Activated T-helper 1 cell treated with anti-CD3 and anti-CD28 coated beads, Interleukin-12 subunit alpha, Interleukin-12 subunit beta, Interleukin-2, Interleukin-4 antibody, amounts not matched to agents 30 ng/mL and 10 ng/mL and 1 ng/mL, durations not matched to agents 14 hours and 24 hours and 36 hours (primary cell): Measurements from ENCODE around the gene CD160. TPM values are rescaled to one million over a fixed set of nuclear protein-coding genes. Genes with fewer than 3 reads are reported as not detected.
"Not testable (repeated sequence)": the region's sequence is repeated elsewhere in the genome, so short reads cannot be mapped to it uniquely, and the experiment has no call there.

Experiments
- DNase-seq: peaks from one replicate; pipeline ENCODE4 v3.0.0; 2021; ENCODE audit warnings: low spot score
- H3K27ac Mint-ChIP-seq: one replicate; pipeline ENCODE4 v1.8.0; 2021; ENCODE audit warnings: mild to moderate bottlenecking, mixed read lengths
- H3K27me3 Mint-ChIP-seq: one replicate; pipeline ENCODE4 v1.8.0; 2022; ENCODE audit warnings: mild to moderate bottlenecking, moderate library complexity, mixed read lengths; ENCODE audit not compliant: insufficient read depth
- H3K36me3 Mint-ChIP-seq: one replicate; pipeline ENCODE4 v1.8.0; 2021; ENCODE audit warnings: low read depth, mixed read lengths
- H3K4me1 Mint-ChIP-seq: one replicate; pipeline ENCODE4 v1.8.0; 2021; ENCODE audit warnings: low read depth, mixed read lengths
- H3K4me3 Mint-ChIP-seq: one replicate; pipeline ENCODE4 v1.8.0; 2021; ENCODE audit warnings: mild to moderate bottlenecking, moderate library complexity, mixed read lengths
- H3K9me3 Mint-ChIP-seq: one replicate; pipeline ENCODE4 v1.8.0; 2021; ENCODE audit warnings: mixed read lengths
- intact Hi-C: fragments of 100-400 bp; cut with micrococcal nuclease; formaldehyde crosslinking; loops from one replicate; pipeline ENCODE4 v1.15.1; 2024
- total RNA-seq: library from RNA; stranded (reverse); gene quantifications from 2 replicates; pipeline ENCODE4 v1.2.3, GENCODE V29; 2022

Gene CD160
- total RNA-seq, 1 donor from 2014 or later: not detected

DNA sequence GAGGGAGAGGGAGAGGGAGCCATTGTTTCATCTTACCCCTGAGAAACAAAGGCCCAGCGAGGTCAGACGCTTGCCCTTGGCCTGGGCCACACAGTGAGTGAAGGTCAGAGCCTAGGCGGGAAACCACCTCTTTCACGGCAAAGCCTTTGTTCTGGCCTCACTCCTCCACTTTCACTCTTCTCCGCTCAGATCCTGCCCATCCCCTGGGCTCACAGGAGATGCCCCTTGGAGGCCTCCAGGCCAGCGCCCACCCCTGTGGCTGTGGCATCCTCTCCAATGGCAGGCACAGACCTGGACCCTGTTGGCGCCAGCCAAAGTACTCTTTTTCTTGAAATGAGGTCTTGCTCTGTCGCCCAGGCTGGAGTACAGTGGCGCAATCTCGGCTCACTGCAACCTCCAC, 48.7 kb downstream of the CD160 start:
- intact Hi-C loops, H3K9me3 Mint-ChIP-seq, H3K27me3 Mint-ChIP-seq, H3K4me1 Mint-ChIP-seq, H3K27ac Mint-ChIP-seq, H3K4me3 Mint-ChIP-seq, DNase-seq: not testable (repeated sequence)
- H3K36me3 Mint-ChIP-seq: peaks cover 23% of the 10 kb centered on the region

DNA sequence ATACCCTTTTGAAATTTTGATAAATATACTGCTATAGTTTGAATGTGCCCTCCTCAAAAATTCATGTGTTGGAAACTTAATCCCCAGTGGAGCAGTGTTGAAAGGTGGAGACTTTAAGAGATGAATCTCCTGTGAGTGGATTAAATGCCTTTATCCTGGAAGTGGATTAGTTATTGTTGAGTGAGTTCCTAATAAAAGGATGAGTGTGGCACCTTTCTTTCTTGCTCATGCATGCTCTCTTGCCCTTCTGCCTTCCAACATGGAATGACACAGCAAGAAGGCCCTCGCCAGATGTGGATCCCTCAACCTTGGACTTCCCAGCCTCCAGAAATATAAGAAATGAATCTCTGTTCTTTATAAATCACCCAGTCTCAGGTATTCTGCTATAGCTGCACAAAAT, 51.8 kb downstream of the CD160 start:
- Mint-ChIP-seq H3K27me3 (no peaks in the 10 kb centered on the region), H3K4me3 (no peak overlapping the region), H3K27ac (no peak overlapping the region), H3K36me3 (peaks cover 24% of the 10 kb centered on the region), H3K4me1 (peaks cover 9% of the 10 kb centered on the region), H3K9me3 (no peaks in the 10 kb centered on the region)
- intact Hi-C loops: no loop called here
- DNase-seq: no peak

DNA sequence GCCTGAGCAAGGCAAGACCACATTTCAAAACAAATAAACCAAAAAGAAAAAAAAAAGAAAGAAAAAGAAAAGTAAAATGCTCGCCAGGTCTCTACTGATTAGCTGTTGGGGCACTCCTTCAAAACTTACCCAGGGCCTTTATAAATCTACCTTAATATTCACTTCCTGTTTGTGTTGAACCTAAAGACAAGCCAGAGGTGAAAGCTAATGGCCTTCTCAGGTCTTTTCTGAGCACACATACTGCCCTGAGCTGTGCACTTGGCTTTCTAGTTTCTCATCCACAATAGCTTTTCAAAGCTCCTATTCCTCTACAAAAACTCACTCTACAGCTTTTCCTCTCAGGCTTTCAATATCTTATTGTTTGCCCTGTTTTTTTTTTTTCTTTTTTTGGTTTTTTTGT, 54.1 kb downstream of the CD160 start:
- DNase-seq: no peak
- Mint-ChIP-seq H3K4me1 (peaks cover 9% of the 10 kb centered on the region), H3K36me3 (peaks cover 23% of the 10 kb centered on the region), H3K27me3 (no peaks in the 10 kb centered on the region), H3K4me3 (no peak overlapping the region), H3K9me3 (no peaks in the 10 kb centered on the region), H3K27ac (no peak overlapping the region)
- intact Hi-C loops: loop anchor here (2.0 kb wide), 1 partner anchor 51 kb away; the partner anchor contains the start of genes POLR3C and RNF115

DNA sequence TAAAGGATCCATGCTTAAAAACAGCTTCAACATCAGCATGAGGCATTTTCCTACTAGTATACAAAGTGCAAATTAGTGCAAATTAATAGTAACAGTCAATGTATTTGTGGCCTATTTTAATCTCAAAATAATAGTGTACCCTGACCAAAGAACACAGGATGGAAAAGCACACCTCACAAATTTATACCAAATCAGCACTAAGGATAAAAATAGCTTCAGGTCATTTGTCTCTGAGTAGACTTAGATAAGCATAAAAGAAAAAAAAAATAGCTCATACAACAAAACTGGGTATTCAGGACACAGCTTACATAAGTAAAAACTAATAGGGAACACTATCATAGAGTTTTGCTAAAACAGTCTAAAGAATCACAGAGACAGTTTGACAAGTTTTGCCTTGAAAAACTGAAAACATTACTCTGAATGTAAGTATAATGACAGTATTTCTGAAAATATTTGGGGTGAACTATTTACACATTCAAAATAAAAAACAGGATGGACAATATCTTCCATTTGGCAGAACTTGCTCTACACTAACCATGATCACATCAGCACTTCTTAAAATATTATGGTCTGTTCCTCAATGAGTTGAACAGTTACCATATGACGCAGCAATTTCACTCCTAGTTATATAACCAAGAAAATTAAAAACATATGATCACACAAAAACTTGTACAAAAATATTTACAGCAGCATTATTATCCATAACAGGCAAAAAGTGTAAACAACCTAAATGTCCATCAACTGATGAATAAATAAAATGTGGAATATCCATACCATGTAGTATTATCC, 58.3 kb downstream of the CD160 start:
- intact Hi-C loops: no loop called here
- Mint-ChIP-seq H3K27ac (no peak overlapping the region), H3K36me3 (peaks cover 23% of the 10 kb centered on the region), H3K4me3 (no peak overlapping the region), H3K27me3 (no peaks in the 10 kb centered on the region), H3K4me1 (peaks cover 15% of the 10 kb centered on the region), H3K9me3 (no peaks in the 10 kb centered on the region)
- no peak for DNase-seq

DNA sequence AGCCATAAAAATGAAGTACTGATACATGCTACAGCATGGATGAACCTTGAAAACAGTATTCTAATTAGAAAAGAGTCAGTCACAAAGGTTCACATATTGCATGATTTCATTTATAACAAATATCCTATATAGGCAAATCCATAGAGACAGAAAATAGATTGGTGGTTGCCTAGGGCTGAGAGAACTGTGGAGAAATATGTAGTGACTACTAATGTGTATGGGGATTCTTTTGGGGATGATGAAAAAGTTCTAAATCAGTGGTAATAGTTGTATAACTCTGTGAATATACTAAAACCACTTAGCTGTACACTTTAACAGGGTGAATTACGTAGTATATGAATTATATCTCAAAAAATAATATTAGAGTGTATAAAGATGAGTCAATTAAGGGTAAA, 58.8 kb downstream of the CD160 start:
- Mint-ChIP-seq H3K36me3 (peaks cover 20% of the 10 kb centered on the region), H3K4me3 (no peak overlapping the region), H3K4me1 (peaks cover 17% of the 10 kb centered on the region), H3K9me3 (no peaks in the 10 kb centered on the region), H3K27ac (no peak overlapping the region), H3K27me3 (no peaks in the 10 kb centered on the region)
- DNase-seq: no peak
- intact Hi-C loops: no loop called here

DNA sequence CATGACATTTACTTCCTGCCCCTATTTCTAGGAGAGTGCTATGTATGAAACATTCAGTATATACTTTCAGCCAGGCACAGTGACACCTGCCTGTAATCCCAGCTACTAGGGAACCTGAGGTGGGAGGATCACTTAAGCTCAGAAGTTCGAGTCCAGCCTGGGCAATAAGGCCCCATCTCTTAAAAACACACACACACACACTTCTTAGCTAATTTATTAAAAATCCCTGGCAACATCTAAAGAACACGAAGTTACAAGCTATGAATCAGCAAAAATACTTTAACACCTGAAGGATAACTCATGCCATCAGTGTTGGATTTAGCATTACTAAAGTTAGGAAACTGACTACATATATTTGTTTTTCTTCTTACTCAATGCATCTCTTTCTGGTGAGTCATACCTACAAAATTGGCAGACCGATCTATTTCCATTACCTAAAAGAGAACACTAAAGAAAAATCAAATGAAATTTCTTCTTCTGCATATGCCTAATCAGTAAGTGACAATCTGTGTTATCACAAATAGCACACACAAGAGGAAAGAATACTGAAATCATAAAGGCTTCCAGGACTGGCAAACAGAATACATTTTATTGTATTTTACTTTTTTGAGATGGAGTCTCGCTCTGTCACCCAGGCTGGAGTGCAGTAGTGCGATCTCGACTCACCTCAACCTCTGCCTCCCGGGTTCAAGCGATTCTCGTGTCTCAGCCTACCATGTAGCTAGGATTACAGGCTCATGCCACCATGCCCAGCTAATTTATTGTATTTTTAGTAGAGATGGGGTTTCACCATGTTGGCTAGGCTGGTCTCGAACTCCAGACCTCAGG, 63.2 kb downstream of the CD160 start:
- Mint-ChIP-seq H3K36me3 (peaks cover 25% of the 10 kb centered on the region), H3K27me3 (no peaks in the 10 kb centered on the region), H3K9me3 (no peaks in the 10 kb centered on the region), H3K4me3 (no peak overlapping the region), H3K4me1 (peaks cover 35% of the 10 kb centered on the region), H3K27ac (peak overlapping the region; percentile 6)
- intact Hi-C loops: no loop called here
- no peak for DNase-seq

DNA sequence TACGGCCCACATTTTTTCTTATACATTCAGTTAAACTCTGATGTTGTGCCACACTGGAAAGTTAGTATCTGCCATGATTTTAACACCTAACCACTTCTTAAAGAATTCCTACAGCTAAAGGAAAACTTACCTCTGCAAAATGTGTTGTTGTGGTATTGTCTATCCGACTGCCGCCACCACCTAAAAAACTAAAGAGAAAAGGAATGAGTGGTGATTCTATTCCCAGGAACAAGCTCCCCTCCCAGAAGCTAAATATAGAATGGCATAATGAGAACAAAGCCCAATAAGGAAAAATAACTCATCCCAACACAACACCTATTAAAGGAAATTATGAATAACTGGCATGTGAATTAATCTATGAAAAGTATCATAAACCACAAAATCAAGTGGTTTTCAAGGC, 65.1 kb downstream of the CD160 start:
- intact Hi-C loops: no loop called here
- H3K4me1 Mint-ChIP-seq: peaks cover 35% of the 10 kb centered on the region
- no peak overlapping the region for H3K27ac Mint-ChIP-seq
- no peak overlapping the region for H3K4me3 Mint-ChIP-seq
- no peaks in the 10 kb centered on the region for H3K9me3 Mint-ChIP-seq
- DNase-seq: no peak
- H3K36me3 Mint-ChIP-seq: peaks cover 31% of the 10 kb centered on the region
- no peaks in the 10 kb centered on the region for H3K27me3 Mint-ChIP-seq

DNA sequence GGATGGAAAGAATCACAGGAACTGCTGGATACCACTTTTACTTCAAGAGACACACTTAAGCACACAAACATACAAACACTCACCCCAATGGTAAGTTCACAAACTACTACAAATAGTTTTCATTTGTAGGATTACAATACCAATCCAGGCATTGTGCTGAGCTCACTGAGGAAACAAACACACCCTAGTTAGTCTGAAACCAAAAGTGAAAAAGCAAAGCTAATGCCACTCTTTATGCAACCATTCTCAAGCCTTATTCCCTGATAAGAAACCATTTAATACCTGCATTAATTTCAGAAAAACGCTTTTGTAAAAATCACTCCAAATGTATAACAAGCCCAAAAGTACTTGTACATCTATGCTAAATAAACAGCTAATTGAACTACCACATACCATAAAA, 66.2 kb downstream of the CD160 start:
- no peak for DNase-seq
- peaks cover 35% of the 10 kb centered on the region for H3K4me1 Mint-ChIP-seq
- peaks cover 31% of the 10 kb centered on the region for H3K36me3 Mint-ChIP-seq
- no peak overlapping the region for H3K27ac Mint-ChIP-seq
- H3K4me3 Mint-ChIP-seq: no peak overlapping the region
- no peaks in the 10 kb centered on the region for H3K27me3 Mint-ChIP-seq
- intact Hi-C loops: no loop called here
- no peaks in the 10 kb centered on the region for H3K9me3 Mint-ChIP-seq

DNA sequence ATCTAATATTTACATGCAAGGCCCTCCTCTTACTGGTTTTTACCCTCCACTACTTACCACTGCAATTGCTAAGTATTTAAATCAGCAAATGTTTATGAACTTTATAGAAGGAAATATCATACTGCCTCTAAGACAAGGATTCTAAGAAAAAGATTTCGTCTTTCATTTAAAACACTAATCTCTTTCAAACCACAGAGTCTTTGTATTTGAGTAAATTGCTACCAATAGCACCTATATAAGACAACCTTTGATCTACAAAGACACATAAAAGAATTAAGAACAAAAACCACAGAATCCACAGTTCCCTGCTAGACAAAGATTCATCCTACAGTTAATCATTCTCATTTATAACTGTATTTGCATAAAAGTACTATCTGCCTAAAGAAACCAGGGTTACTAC, 67.0 kb downstream of the CD160 start:
- H3K27me3 Mint-ChIP-seq: no peaks in the 10 kb centered on the region
- peak overlapping the region; percentile 4 for H3K27ac Mint-ChIP-seq
- DNase-seq: no peak
- intact Hi-C loops: no loop called here
- peaks cover 35% of the 10 kb centered on the region for H3K4me1 Mint-ChIP-seq
- H3K9me3 Mint-ChIP-seq: no peaks in the 10 kb centered on the region
- peaks cover 26% of the 10 kb centered on the region for H3K36me3 Mint-ChIP-seq
- H3K4me3 Mint-ChIP-seq: no peak overlapping the region

DNA sequence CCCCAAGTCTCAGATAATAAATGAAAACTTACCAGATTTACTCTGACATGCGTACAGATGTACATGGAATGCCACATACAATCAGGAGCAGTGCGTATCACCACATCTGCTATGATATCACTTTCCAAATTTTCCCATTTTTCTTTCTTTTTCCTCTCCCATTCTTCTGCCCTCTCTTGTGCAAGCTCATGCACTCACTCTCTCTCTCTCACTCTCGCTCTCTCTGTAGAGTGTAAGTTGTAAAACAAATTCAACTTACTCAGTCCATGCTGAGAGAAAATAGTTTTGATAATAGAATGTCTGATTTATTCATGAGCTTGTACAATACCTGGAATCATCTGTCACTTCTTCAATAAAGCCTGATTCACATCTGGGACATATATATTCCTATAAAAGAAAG, 69.3 kb downstream of the CD160 start:
- no peaks in the 10 kb centered on the region for H3K9me3 Mint-ChIP-seq
- H3K4me3 Mint-ChIP-seq: no peak overlapping the region
- no peak for DNase-seq
- H3K4me1 Mint-ChIP-seq: peaks cover 34% of the 10 kb centered on the region
- H3K27ac Mint-ChIP-seq: no peak overlapping the region
- intact Hi-C loops: no loop called here
- peaks cover 31% of the 10 kb centered on the region for H3K36me3 Mint-ChIP-seq
- no peaks in the 10 kb centered on the region for H3K27me3 Mint-ChIP-seq

Other genes with a start within 250 kb of the CD160 start
- 36.6 and 38.0 TPM in 2 replicates for gene GPR89A, start 111.5 kb upstream of the CD160 start, total RNA-seq
- 0.18 TPM in 1 of 2 replicates, not detected in the other for gene PDZK1, start 12.1 kb upstream of the CD160 start, total RNA-seq
- 18.8 and 20.0 TPM in 2 replicates for gene RNF115, start 104.6 kb downstream of the CD160 start, total RNA-seq
- 44.5 and 47.2 TPM in 2 replicates for gene POLR3C, start 104.7 kb downstream of the CD160 start, total RNA-seq
- 3.0 TPM in 2 replicates for gene NUDT17, start 126.1 kb downstream of the CD160 start, total RNA-seq
- 16.9 and 17.0 TPM in 2 replicates for gene PIAS3, start 139.6 kb downstream of the CD160 start, total RNA-seq
- gene ANKRD35, start 166.4 kb downstream of the CD160 start, total RNA-seq: 0.37 and 0.52 TPM in 2 replicates
- 1.9 TPM in 2 replicates for gene ITGA10, start 190.6 kb downstream of the CD160 start, total RNA-seq
- 30.6 and 31.2 TPM in 2 replicates for gene PEX11B, start 199.2 kb downstream of the CD160 start, total RNA-seq
- 331 and 354 TPM in 2 replicates for gene RBM8A, start 208.0 kb downstream of the CD160 start, total RNA-seq
- 30.3 and 32.2 TPM in 2 replicates for gene LIX1L, start 238.5 kb downstream of the CD160 start, total RNA-seq
- gene ANKRD34A, start 245.1 kb downstream of the CD160 start, total RNA-seq: 4.8 and 5.1 TPM in 2 replicates
- 10.6 and 11.6 TPM in 2 replicates for gene POLR3GL, start 245.2 kb downstream of the CD160 start, total RNA-seq